Gastroesophageal sphincter (tissue), 3 donors: ENCODE data around the gene ANK3.

Experiments
- POLR2A ChIP-seq, 2 donors: fragments of 450-650 bp; IDR thresholded peaks; one replicate each; pipeline ENCODE4 v1.6.1; 2017; ENCODE audit warnings: antibody characterized with exemption in 2 of 2, mild to moderate bottlenecking in 2 of 2, moderate library complexity in 1 of 2
- POLR2AphosphoS5 ChIP-seq: sonication (generic); formaldehyde crosslinking; IDR thresholded peaks from one replicate; pipeline ENCODE4 v1.6.1; 2017; ENCODE audit warnings: antibody characterized with exemption
- TF ChIP-seq, protein P1 (sequence below), 4 experiments: fragments of 200-600 bp in 2 of 4; fragments of 450-650 bp in 2 of 4; sonication (generic) in 1 of 4; IDR thresholded peaks; one replicate each; pipeline ENCODE4 v1.5.1; 2017 to 2019; ENCODE audit warnings: antibody characterized with exemption in 4 of 4, mild to moderate bottlenecking in 2 of 4, moderate library complexity in 2 of 4

DNA sequence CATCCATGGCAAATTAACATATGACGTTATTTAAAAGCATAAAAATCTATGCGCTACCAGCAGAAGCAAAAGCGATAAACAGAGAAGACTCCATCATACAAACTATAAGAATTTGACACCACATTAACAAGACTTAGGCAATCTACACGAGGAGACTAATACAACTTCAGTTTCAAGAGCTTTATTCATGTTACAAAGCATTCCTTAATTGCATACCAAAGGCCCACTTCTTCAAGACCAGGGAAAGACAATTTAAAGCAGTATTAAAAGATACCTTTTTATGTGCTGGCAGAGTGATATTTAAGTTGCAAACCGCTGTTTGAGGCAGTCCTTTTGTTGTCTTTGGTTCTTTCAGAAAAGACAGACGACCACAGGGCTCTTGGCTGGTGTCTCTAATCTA is 307.3 kb downstream of the ANK3 start:
- TF ChIP-seq POLR2A (IDR thresholded peaks at IDR 0.05) (no peak), POLR2AphosphoS5 (no peak)
- TF ChIP-seq, protein P1, sequence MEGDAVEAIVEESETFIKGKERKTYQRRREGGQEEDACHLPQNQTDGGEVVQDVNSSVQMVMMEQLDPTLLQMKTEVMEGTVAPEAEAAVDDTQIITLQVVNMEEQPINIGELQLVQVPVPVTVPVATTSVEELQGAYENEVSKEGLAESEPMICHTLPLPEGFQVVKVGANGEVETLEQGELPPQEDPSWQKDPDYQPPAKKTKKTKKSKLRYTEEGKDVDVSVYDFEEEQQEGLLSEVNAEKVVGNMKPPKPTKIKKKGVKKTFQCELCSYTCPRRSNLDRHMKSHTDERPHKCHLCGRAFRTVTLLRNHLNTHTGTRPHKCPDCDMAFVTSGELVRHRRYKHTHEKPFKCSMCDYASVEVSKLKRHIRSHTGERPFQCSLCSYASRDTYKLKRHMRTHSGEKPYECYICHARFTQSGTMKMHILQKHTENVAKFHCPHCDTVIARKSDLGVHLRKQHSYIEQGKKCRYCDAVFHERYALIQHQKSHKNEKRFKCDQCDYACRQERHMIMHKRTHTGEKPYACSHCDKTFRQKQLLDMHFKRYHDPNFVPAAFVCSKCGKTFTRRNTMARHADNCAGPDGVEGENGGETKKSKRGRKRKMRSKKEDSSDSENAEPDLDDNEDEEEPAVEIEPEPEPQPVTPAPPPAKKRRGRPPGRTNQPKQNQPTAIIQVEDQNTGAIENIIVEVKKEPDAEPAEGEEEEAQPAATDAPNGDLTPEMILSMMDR (IDR thresholded peaks at IDR 0.05), result no peak
